K562 (cell line): ENCODE data around the gene OR2V2. TPM values are rescaled to one million over a fixed set of nuclear protein-coding genes. Genes with fewer than 3 reads are reported as not detected.

Experiments used
- ATAC-seq: fragments of 200-7000 bp; cut with Tn5 transposase; 3 replicates; pipeline ENCODE4 v1.9.1; 2020; ENCODE audit warnings: moderate library complexity
- BruUV-seq: library from RNA; stranded (reverse); fragments of 400-500 nt; replicated peaks from 2 replicates; lab custom pipeline; 2021; lab: Mats Ljungman, UMichigan
- CTCF ChIA-PET: fragments of 300-600 bp; formaldehyde crosslinking; extraction: SDS; loops from one replicate; lab custom pipeline; 2021; ENCODE audit warnings: low intra/inter-chr PET ratio; lab: Yijun Ruan, JAX
- POLR2A ChIA-PET: fragments of 300-600, 350-650 bp; sonication (Branson Sonifier 250); formaldehyde crosslinking; extraction: SDS; loops from one replicate; lab custom pipeline; 2021; ENCODE audit warnings: antibody characterized with exemption, inconsistent platforms; lab: Yijun Ruan, JAX
- DNase-seq, 4 experiments: peaks; one replicate each; pipeline versions ENCODE4 v3.0.0 to v3.0.0-alpha.2; 2011 to 2018; ENCODE audit warnings: low spot score in 3 of 4, mixed read lengths in 3 of 4; ENCODE audit errors: extremely low read depth in 1 of 4
- FAIRE-seq: peaks from 2 replicates; lab custom pipeline; 2011; peaks lifted over from hg19 to GRCh38; lab: Jason Lieb, UNC
- H2AFZ ChIP-seq: 2 replicates; pipeline ENCODE4 v1.6.0; 2011; ENCODE audit warnings: low read depth, low read length, control low read depth, inconsistent platforms
- H3K27ac ChIP-seq: fragments of 200-600 bp; 3 replicates; pipeline ENCODE4 v1.8.0; 2011; ENCODE audit warnings: low read depth, mild to moderate bottlenecking, control low read depth, inconsistent platforms, low read length, moderate library complexity, mixed read lengths; ENCODE audit errors: extremely low read depth
- H3K27me3 ChIP-seq, 2 experiments: fragments of 300-600 bp in 1 of 2; 2 replicates in 1 of 2; 3 replicates in 1 of 2; pipeline versions ENCODE4 v1.6.0 to v1.8.0; 2011; ENCODE audit warnings: inconsistent platforms in 2 of 2, low read length in 2 of 2, mild to moderate bottlenecking in 1 of 2, mixed read lengths in 1 of 2, moderate library complexity in 1 of 2; ENCODE audit not compliant: control insufficient read depth in 2 of 2, insufficient read depth in 2 of 2
- H3K36me3 ChIP-seq: fragments of 300-600 bp; 3 replicates; pipeline ENCODE4 v1.8.0; 2011; ENCODE audit warnings: mild to moderate bottlenecking, low read length, inconsistent platforms; ENCODE audit not compliant: control insufficient read depth, insufficient read depth
- H3K4me1 ChIP-seq, 2 experiments: fragments of 200-600 bp in 1 of 2; replicated peaks in 1 of 2; 2 replicates in 1 of 2; 3 replicates in 1 of 2; pipeline versions ENCODE4 v1.5.1 to v1.8.0; 2011; ENCODE audit warnings: inconsistent platforms in 2 of 2, low read length in 2 of 2, mild to moderate bottlenecking in 1 of 2, mixed read lengths in 1 of 2, moderate library complexity in 1 of 2; ENCODE audit not compliant: control insufficient read depth in 2 of 2, insufficient read depth in 2 of 2
- H3K4me2 ChIP-seq: 2 replicates; pipeline ENCODE4 v1.6.1; 2011; ENCODE audit warnings: low read length, control low read depth, inconsistent platforms, mixed read lengths; ENCODE audit not compliant: insufficient read depth
- H3K4me3 ChIP-seq: fragments of 200-600 bp; sonication (generic), shearing (Covaris generic); 2 replicates; pipeline ENCODE4 v1.5.1; 2016; ENCODE audit warnings: control low read depth, inconsistent platforms
- H3K79me2 ChIP-seq: fragments of 200-600 bp; 3 replicates; pipeline ENCODE4 v1.8.0; 2011; ENCODE audit warnings: low read length, inconsistent platforms; ENCODE audit not compliant: control insufficient read depth, insufficient read depth
- H3K9ac ChIP-seq, 2 experiments: 2 replicates each; pipeline versions ENCODE4 v1.6.0 to v1.6.1; 2011; ENCODE audit warnings: low read depth in 2 of 2, low read length in 2 of 2, control low read depth in 1 of 2, inconsistent platforms in 1 of 2, mild to moderate bottlenecking in 1 of 2, mixed read lengths in 1 of 2; ENCODE audit not compliant: insufficient read depth in 1 of 2
- H3K9me1 ChIP-seq: one replicate; pipeline ENCODE4 v1.6.0; 2011; ENCODE audit warnings: inconsistent platforms, mild to moderate bottlenecking, low read length, moderate library complexity; ENCODE audit not compliant: control insufficient read depth, insufficient read depth
- H3K9me3 ChIP-seq: replicated peaks from 2 replicates; pipeline ENCODE4 v1.5.1; 2011; ENCODE audit warnings: low read depth, low read length, inconsistent platforms; ENCODE audit not compliant: control insufficient read depth, insufficient read depth
- H4K20me1 ChIP-seq: replicated peaks from 2 replicates; pipeline ENCODE4 v1.6.1; 2011; ENCODE audit warnings: low read length, inconsistent platforms, mixed read lengths; ENCODE audit not compliant: control insufficient read depth, insufficient read depth
- BRD9 ChIP-seq: fragments of 450-650 bp; IDR thresholded peaks from 2 replicates; pipeline ENCODE4 v1.6.1; 2018; ENCODE audit warnings: low read depth; ENCODE audit not compliant: partially characterized antibody
- CREB3 ChIP-seq: fragments of 450-650 bp; conservative IDR thresholded peaks from 2 replicates; pipeline ENCODE4 v1.6.1; 2016; ENCODE audit warnings: missing genetic modification characterization, low read depth, mild to moderate bottlenecking, missing compliant biosample characterization, moderate library complexity
- EP400 ChIP-seq: fragments of 450-650 bp; IDR thresholded peaks from 2 replicates; pipeline ENCODE4 v1.6.1; 2017; ENCODE audit warnings: antibody characterized with exemption, mild to moderate bottlenecking, moderate library complexity
- GTF2E2 ChIP-seq: fragments of 200-800 bp; sonication (Bioruptor generic); IDR thresholded peaks from 2 replicates; pipeline ENCODE4 v1.6.1; 2016; ENCODE audit warnings: missing genetic modification characterization, missing compliant biosample characterization
- HDAC1 ChIP-seq, 2 experiments: fragments of 450-650 bp; IDR thresholded peaks; 2 replicates each; pipeline ENCODE4 v1.6.1; 2016 to 2017; ENCODE audit warnings: inconsistent platforms in 1 of 2, mild to moderate bottlenecking in 1 of 2, moderate library complexity in 1 of 2
- HDAC2 ChIP-seq: fragments of 450-650 bp; IDR thresholded peaks from 2 replicates; pipeline ENCODE4 v1.6.1; 2016; ENCODE audit warnings: mild to moderate bottlenecking
- KDM1A ChIP-seq, 2 experiments: fragments of 450-650 bp; IDR thresholded peaks; 2 replicates each; pipeline ENCODE4 v1.6.1; 2016; ENCODE audit warnings: mild to moderate bottlenecking in 2 of 2
- MAFK ChIP-seq: IDR thresholded peaks from 2 replicates; pipeline ENCODE4 v1.6.1; 2011; ENCODE audit warnings: low read length, improper control_type of control experiment
- MLLT1 ChIP-seq, 2 experiments: fragments of 450-650 bp; IDR thresholded peaks; 2 replicates each; pipeline ENCODE4 v1.6.1; 2016
- NFRKB ChIP-seq: fragments of 450-650 bp; IDR thresholded peaks from 2 replicates; pipeline ENCODE4 v1.6.1; 2016; ENCODE audit warnings: low read depth
- SMARCE1 ChIP-seq: fragments of 450-650 bp; IDR thresholded peaks from 2 replicates; pipeline ENCODE4 v1.7.1; 2016; ENCODE audit warnings: mild to moderate bottlenecking
- SRF ChIP-seq, 2 experiments: fragments of 250-450, 450-650 bp in 1 of 2; sonication (Bioruptor Pico) in 1 of 2; sonication (generic) in 1 of 2; formaldehyde crosslinking; IDR thresholded peaks; 2 replicates each; pipeline versions ENCODE4 v1.5.0 to v1.5.1; 2020 to 2022; ENCODE audit warnings: mild to moderate bottlenecking in 1 of 2, missing genetic modification reagents in 1 of 2
- SUPT5H ChIP-seq: fragments of 450-650 bp; IDR thresholded peaks from 2 replicates; pipeline ENCODE4 v1.6.1; 2016
- THRAP3 ChIP-seq: fragments of 450-650 bp; IDR thresholded peaks from 2 replicates; pipeline ENCODE4 v1.6.1; 2016; ENCODE audit warnings: mild to moderate bottlenecking, inconsistent platforms, borderline replicate concordance
- TSC22D4 ChIP-seq: fragments of 450-650 bp; IDR thresholded peaks from 2 replicates; pipeline ENCODE4 v1.6.1; 2016; ENCODE audit warnings: missing genetic modification characterization, missing biosample characterization, control low read depth
- YY1 ChIP-seq, 3 experiments: IDR thresholded peaks; 2 replicates each; pipeline ENCODE4 v1.6.1; 2011; ENCODE audit warnings: low read length in 2 of 3, mild to moderate bottlenecking in 2 of 3, moderate library complexity in 2 of 3, borderline replicate concordance in 1 of 3, control low read depth in 1 of 3, low read depth in 1 of 3; ENCODE audit not compliant: insufficient read depth in 3 of 3, insufficient replicate concordance in 2 of 3, control insufficient read depth in 1 of 3, insufficient read length in 1 of 3; ENCODE audit errors: extremely low read depth in 1 of 3
- ZFX ChIP-seq: sonication (generic); formaldehyde crosslinking; IDR thresholded peaks from 2 replicates; pipeline ENCODE4 v1.8.0; 2022; ENCODE audit warnings: mild to moderate bottlenecking, missing genetic modification reagents, moderate library complexity
- ZKSCAN8 ChIP-seq: fragments of 200-800 bp; sonication (Bioruptor generic); IDR thresholded peaks from 2 replicates; pipeline ENCODE4 v1.6.1; 2016; ENCODE audit warnings: missing genetic modification characterization, missing compliant biosample characterization
- ZNF395 ChIP-seq: fragments of 200-800 bp; sonication (Bioruptor generic); IDR thresholded peaks from 2 replicates; pipeline ENCODE4 v1.6.1; 2017; ENCODE audit warnings: missing genetic modification characterization, missing compliant biosample characterization
- WGBS: fragments of 100-300 bp; shearing (Covaris generic); methylation state at CpG from one replicate; pipeline ENCODE4 v1.1.6; 2016; ENCODE audit warnings: low coverage, mixed read lengths; ENCODE audit not compliant: insufficient coverage; ENCODE audit errors: missing lambda C conversion rate; 5-methylcytosine and 5-hydroxymethylcytosine counted together
- in situ Hi-C: fragments of 300-500 bp; cut with MboI; formaldehyde crosslinking; loops from 4 replicates; pipeline ENCODE4 v1.15.0; 2018; ENCODE audit warnings: inconsistent platforms, mixed read lengths
- intact Hi-C: fragments of 100-400 bp; cut with micrococcal nuclease; formaldehyde crosslinking; loops from 2 replicates; pipeline ENCODE4 v1.14.2; 2022
- polyA plus RNA-seq, 8 experiments: library from polyadenylated mRNA; depleted of rRNA in 4 of 8; stranded (reverse) in 5 of 8; unstranded in 3 of 8; fragments of >200 nt; fragmentation: Nextera tagmentation in 2 of 8; fragmentation: Illumina TruSeq in 1 of 8; extraction: Ambion mirVana in 2 of 8; extraction: Trizol in 1 of 8; gene quantifications; 2 replicates each; pipeline versions ENCODE4 v1.2.1 to v1.2.3, GENCODE V29; 2011 to 2014; ENCODE audit warnings: inconsistent platforms in 1 of 8, missing spikeins in 1 of 8
- total RNA-seq, 7 experiments: library from RNA; depleted of rRNA in 6 of 7; stranded (reverse); fragments of >200 nt in 6 of 7; fragmentation: Illumina TruSeq in 2 of 7; extraction: Trizol in 2 of 7; gene quantifications; 2 replicates each; pipeline versions ENCODE4 v1.2.1 to v1.2.3, GENCODE V29; 2011 to 2021; ENCODE audit warnings: low replicate concordance in 1 of 7

OR2V2 gene
- total and polyA plus RNA-seq, 9 of the 15 experiments (the other 6 are each of a cell fraction or from before 2014, with no cell fraction given): 0.01 TPM; not detected in 8

GRCh38 chr5:181184845-181185216, 37.4 kb downstream of the OR2V2 start:
- BruUV-seq: TSS peak; percentile 32
- Histone ChIP-seq H3K79me2 (no peaks in the 10 kb centered on the region), H3K9ac (peak overlapping the region; percentile 73 to 89), H3K27ac (peak overlapping the region; percentile 85), H3K27me3 (no peaks in the 10 kb centered on the region), H3K9me1 (no peaks in the 10 kb centered on the region), H2AFZ (peak overlapping the region; percentile 86), H3K9me3 (no peaks in the 10 kb centered on the region), H3K4me3 (peak overlapping the region; percentile 51), H3K4me2 (peak overlapping the region; percentile 80), H4K20me1 (0 out of 2 replicates have a peak, but pooled peaks cover 3% of the 10 kb centered on the region), H3K4me1 (peaks cover 15 to 41% of the 10 kb centered on the region in 2 experiments), H3K36me3 (no peaks in the 10 kb centered on the region)
- intact Hi-C loops (loop anchor here (2.0 to 5.0 kb wide), 3 partner anchors 26 to 323 kb away; partner anchors contain the start of genes TRIM52 and ZFP62), in situ Hi-C loops (no loop called here)
- no peak for FAIRE-seq
- 41% methylated on average over 12 of the region's 16 CpGs for WGBS
- no peak for ATAC-seq
- DNase-seq: no peak
- POLR2A ChIA-PET: interaction anchor here (0.8 to 2.2 kb wide), 18 partner anchors 9 to 354 kb away, joined by 3 to 25 read pairs (median 4); partner anchors contain the start of genes RACK1, TRIM41 and TRIM52
- CTCF ChIA-PET: interaction anchor here (1.4 kb wide), 1 partner anchor 26 kb away, joined by 6 read pairs; no protein-coding TSS in a partner anchor
- no peak for TF ChIP-seq EP400
- peak; percentile 78 for TF ChIP-seq SUPT5H
- TF ChIP-seq GTF2E2 (tag): 0 out of 2 replicates have a peak, but pooled peaks have one; percentile 20
- TF ChIP-seq YY1 (IDR thresholded peaks at IDR 0.05; ENCODE audit: borderline replicate concordance in 1 of 3, control insufficient read depth in 1 of 3, extremely low read depth in 1 of 3, insufficient read depth in 3 of 3, insufficient read length in 1 of 3, insufficient replicate concordance in 2 of 3, low read depth in 1 of 3, low read length in 2 of 3): peak in 1 of 3 experiments; percentile 45
- 0 out of 2 replicates have a peak, but pooled peaks have one; percentile 8 for TF ChIP-seq ZNF395
- TF ChIP-seq ZKSCAN8: peak; percentile 47; the same call in 1 of the 2 replicates
- TF ChIP-seq NFRKB: peak; percentile 82
- peak; percentile 65 for TF ChIP-seq ZFX (CRISPR knock-in tag)
- no peak for TF ChIP-seq TSC22D4 (tag)
- peak; percentile 20; the same call in 1 of the 2 replicates for TF ChIP-seq THRAP3
- TF ChIP-seq HDAC1 (IDR thresholded peaks at IDR 0.05): peak in 1 of 2 experiments; percentile 46; a peak in 1 of 4 replicates
- 0 out of 2 replicates have a peak, but pooled peaks have one; percentile 31 for TF ChIP-seq CREB3 (tag)
- 0 out of 2 replicates have a peak, but pooled peaks have one; percentile 52 for TF ChIP-seq HDAC2
- no peak for TF ChIP-seq BRD9
- TF ChIP-seq SRF (CRISPR knock-in tag; IDR thresholded peaks at IDR 0.05): 0 out of 4 replicates have a peak, but pooled peaks of 1 of the 2 experiments have one; percentile 27
- no peak for TF ChIP-seq KDM1A (IDR thresholded peaks at IDR 0.05)
- TF ChIP-seq SMARCE1: peak; percentile 40; the same call in 1 of the 2 replicates
- peak in 1 of 2 experiments; percentile 63; a peak in 1 of 4 replicates for TF ChIP-seq MLLT1 (IDR thresholded peaks at IDR 0.05)
- no peak for TF ChIP-seq MAFK
